Measurements from ENCODE around the gene IPO9.
"Not testable (repeated sequence)": the region's sequence is repeated elsewhere in the genome, so short reads cannot be mapped to it uniquely, and the experiment has no call there.

The IPO9 gene

DNA sequence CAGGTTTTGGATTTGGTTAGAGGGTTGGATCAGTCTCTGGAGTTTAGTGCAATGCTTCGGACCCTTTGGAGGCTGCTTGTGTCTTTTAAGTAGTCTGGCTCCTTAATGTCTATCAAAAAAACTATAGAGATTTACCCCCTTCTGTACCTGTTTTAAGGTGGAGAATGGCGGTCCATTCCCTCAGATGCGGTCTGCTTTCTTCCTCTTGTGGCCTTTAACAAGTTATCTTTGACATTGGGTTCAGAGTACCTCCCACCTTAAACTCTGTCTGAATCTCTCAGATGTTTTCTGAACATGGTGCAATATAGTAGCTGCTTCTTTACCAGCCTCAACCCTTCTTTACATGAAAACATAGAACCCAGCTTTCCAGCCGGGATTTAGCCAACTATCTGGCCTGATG, 2.4 kb downstream of the IPO9 start:
- 0 out of 2 replicates have a peak overlapping the region, but pooled peaks have one; percentile 7 for H3K4me3 ChIP-seq (replicated peaks; ENCODE audit: low read depth, low read length)
- no peak for DNase-seq (ENCODE audit: extremely low read depth, low read depth)
- TF ChIP-seq, protein P1, sequence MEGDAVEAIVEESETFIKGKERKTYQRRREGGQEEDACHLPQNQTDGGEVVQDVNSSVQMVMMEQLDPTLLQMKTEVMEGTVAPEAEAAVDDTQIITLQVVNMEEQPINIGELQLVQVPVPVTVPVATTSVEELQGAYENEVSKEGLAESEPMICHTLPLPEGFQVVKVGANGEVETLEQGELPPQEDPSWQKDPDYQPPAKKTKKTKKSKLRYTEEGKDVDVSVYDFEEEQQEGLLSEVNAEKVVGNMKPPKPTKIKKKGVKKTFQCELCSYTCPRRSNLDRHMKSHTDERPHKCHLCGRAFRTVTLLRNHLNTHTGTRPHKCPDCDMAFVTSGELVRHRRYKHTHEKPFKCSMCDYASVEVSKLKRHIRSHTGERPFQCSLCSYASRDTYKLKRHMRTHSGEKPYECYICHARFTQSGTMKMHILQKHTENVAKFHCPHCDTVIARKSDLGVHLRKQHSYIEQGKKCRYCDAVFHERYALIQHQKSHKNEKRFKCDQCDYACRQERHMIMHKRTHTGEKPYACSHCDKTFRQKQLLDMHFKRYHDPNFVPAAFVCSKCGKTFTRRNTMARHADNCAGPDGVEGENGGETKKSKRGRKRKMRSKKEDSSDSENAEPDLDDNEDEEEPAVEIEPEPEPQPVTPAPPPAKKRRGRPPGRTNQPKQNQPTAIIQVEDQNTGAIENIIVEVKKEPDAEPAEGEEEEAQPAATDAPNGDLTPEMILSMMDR (IDR thresholded peaks at IDR 0.05; ENCODE audit: low read depth, low read length, missing control alignments) = no peak

- no peak for DNase-seq (ENCODE audit: extremely low read depth, low read depth)
- TF ChIP-seq, protein P1 (IDR thresholded peaks at IDR 0.05; ENCODE audit: low read depth, low read length, missing control alignments) = no peak
- H3K4me3 ChIP-seq (replicated peaks; ENCODE audit: low read depth, low read length) = no peak overlapping the region
Observed at GRCh38 chr1:201834621-201835020, 5.7 kb downstream of the IPO9 start.

- no peak for DNase-seq (ENCODE audit: extremely low read depth, low read depth)
- H3K4me3 ChIP-seq (replicated peaks; ENCODE audit: low read depth, low read length) = no peak overlapping the region
- TF ChIP-seq, protein P1 (IDR thresholded peaks at IDR 0.05; ENCODE audit: low read depth, low read length, missing control alignments) = no peak
Observed at GRCh38 chr1:201838381-201838780, 9.4 kb downstream of the IPO9 start.

GRCh38 chr1:201839089-201839488, 10.1 kb downstream of the IPO9 start:
- H3K4me3 ChIP-seq (replicated peaks; ENCODE audit: low read depth, low read length); DNase-seq (ENCODE audit: extremely low read depth, low read depth): not testable (repeated sequence)

DNA sequence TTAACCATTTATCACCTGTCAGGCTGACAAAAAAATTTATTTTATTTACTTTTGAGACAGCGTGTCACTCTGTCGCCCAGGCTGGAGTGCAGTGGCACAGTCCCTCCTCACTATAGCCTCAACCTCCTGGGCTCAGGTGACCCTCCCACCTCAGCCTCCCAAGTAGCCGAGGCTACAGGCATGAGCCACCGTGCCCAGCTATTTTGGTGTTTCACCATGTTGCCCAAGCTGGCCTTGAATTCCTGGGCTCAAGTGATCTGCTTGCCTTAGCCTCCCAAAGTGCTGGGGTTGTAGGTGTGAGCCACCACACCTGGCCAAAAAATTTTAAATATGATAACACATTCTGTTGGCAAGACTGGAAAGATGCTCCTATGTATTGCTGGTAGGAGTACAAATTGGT, 11.1 kb downstream of the IPO9 start:
- no peak for DNase-seq (ENCODE audit: extremely low read depth, low read depth)
- H3K4me3 ChIP-seq (replicated peaks; ENCODE audit: low read depth, low read length) = no peak overlapping the region
- TF ChIP-seq, protein P1 (IDR thresholded peaks at IDR 0.05; ENCODE audit: low read depth, low read length, missing control alignments) = no peak

- no peak for DNase-seq (ENCODE audit: extremely low read depth, low read depth)
- no peak overlapping the region for H3K4me3 ChIP-seq (replicated peaks; ENCODE audit: low read depth, low read length)
- TF ChIP-seq, protein P1 (IDR thresholded peaks at IDR 0.05; ENCODE audit: low read depth, low read length, missing control alignments) = no peak
Observed at GRCh38 chr1:201840490-201840889, 11.5 kb downstream of the IPO9 start.

- DNase-seq (ENCODE audit: extremely low read depth, low read depth) = no peak
Observed at GRCh38 chr1:201841265-201841912, 12.4 kb downstream of the IPO9 start.

More at GRCh38 chr1:201841265-201841912, 12.4 kb downstream of the IPO9 start:
- TF ChIP-seq, protein P1 (IDR thresholded peaks at IDR 0.05; ENCODE audit: low read depth, low read length, missing control alignments) = no peak
- no peak overlapping the region for H3K4me3 ChIP-seq (replicated peaks; ENCODE audit: low read depth, low read length)
